Fibroblast of skin of back (primary cell): Measurements from ENCODE around the gene ZNF37A.
"Not testable (repeated sequence)": the region's sequence is repeated elsewhere in the genome, so short reads cannot be mapped to it uniquely, and the experiment has no call there.

Experiments
- DNase-seq: peaks from one replicate; pipeline ENCODE4 v3.0.0-alpha.2; 2013

The ZNF37A gene

DNA sequence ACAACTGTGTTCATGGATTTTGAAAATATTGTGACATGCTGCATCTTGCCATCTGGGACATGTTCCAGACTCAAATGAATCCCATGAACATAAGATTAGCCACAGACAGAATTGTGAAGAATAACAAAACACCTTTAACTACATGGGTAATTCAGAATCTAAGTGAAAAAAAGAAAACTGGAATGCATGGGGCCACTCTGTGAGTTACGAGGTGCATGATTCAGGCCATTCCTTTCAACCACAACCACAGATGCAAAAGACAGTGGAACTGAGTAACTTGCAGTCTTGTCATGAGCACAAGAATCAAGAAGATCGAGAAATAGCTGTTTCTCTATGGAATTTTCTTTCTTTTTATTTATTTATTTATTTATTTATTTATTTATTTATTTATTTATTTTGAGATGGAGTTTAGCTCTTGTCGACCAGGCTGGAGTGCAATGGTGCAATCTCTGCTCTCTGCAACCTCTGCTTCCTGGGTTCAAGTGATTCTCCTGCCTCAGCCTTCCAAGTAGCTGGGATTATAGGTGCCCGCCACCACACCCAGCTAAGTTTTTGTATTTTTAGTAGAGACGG lies 56.8 kb downstream of the ZNF37A start:
- DNase-seq, result not testable (repeated sequence)

DNA sequence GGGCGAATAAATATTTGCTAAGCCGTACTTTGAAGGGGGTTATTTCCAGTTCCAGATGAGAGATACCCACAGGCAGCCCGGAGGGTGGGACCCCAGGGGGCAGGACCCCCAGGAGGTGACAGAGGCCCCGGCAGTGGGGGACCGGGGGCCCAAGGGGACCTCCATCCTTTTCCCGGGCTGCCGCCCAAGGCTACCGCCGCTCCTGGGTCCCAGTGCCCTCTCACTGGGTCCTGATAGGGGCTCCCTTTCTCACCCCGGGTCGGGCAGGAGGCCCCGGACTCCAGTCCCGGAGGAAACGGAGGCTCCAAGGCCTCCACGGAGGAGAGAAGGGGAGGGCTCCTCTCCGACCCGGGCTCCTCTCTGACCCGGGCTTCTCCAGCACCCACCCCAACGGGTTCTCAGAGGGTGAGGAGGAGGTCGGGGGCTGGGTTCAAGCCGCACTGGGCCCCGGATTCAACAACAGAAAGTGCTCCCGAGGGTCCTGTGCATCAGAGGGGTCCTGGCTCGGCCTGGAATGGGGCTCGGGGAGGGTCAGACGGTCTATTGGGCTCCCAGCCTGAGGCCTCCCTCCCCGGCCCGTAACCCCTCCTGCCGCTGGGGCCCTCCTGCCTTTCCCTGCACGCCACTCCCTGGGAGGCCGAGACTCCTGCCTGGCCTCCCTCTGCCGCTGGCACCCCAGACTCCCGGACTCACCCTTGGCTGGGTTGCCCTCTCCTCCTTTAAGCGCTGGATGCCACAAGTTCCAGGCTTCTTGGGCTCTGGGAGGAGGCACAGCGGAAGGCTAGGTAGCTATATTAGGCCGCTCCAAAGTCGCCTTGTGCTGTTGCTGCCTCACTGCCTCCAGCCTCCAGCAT lies 62.5 kb downstream of the ZNF37A start:
- DNase-seq, result no peak

DNA sequence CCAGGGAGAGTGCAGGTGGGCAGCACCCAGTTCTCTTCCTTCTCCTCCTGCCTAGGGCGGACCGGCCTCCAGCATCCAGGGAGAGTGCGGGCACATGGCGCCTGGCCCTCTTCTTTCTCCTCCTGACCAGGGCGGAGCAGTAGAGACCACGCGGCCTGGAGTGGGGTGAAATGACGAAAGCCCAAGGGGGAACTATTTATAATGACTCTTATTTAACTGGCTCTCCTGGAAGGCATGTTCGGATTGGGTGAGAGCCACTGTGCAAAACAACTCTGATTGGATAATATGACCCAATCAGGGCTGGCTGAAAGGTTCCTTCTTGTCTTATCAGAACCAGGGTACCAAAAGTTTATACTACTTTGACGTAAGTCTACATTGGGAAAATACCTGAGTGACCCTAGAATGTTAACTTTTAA lies 63.1 kb downstream of the ZNF37A start:
- no peak for DNase-seq

GRCh38 chr10:38159004-38159403 lies 64.9 kb downstream of the ZNF37A start:
- DNase-seq, result no peak

- DNase-seq, result no peak
These were observed 69.5 kb downstream of the ZNF37A start for GRCh38 chr10:38163617-38164016.

GRCh38 chr10:38174336-38174735 lies 80.2 kb downstream of the ZNF37A start:
- no peak for DNase-seq

- no peak for DNase-seq
These were observed 90.3 kb downstream of the ZNF37A start for GRCh38 chr10:38184477-38184876.
